ENCODE data around the gene ACSS2.
"Not testable (repeated sequence)": the region's sequence is repeated elsewhere in the genome, so short reads cannot be mapped to it uniquely, and the experiment has no call there.

DNA sequence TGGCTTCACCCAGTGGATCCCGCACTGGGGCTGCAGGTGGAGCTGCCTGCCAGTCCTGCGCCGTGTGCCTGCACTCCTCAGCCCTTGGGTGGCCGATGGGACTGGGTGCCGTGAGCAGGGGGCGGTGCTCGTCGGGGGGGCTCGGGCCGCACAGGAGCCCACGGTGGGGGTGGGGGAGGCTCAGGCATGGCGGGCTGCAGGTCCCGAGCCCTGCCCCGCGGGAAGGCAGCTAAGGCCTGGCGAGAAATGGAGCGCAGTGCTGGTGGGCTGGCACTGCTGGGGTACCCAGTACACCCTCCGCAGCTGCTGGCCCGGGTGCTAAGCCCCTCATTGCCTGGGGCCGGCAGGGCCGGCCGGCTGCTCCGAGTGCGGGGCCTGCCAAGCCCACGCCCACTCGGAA, 22.3 kb downstream of the ACSS2 start:
- not testable (repeated sequence) for TF ChIP-seq YY1 (IDR thresholded peaks at IDR 0.05; ENCODE audit: insufficient read depth, insufficient read length); ZNF274 (IDR thresholded peaks at IDR 0.05; ENCODE audit: low read depth, low read length)

Measured in NT2/D1 (cell line).